Measurements from ENCODE around the gene SLC9A3. TPM values are rescaled to one million over a fixed set of nuclear protein-coding genes. Genes with fewer than 3 reads are reported as not detected.

The SLC9A3 gene
- total and polyA plus RNA-seq, 2 of the 13 experiments (the other 11 are each of a cell fraction or from before 2014, with no cell fraction given): 1.5 to 1.8 TPM

- TF ChIP-seq, protein P1, sequence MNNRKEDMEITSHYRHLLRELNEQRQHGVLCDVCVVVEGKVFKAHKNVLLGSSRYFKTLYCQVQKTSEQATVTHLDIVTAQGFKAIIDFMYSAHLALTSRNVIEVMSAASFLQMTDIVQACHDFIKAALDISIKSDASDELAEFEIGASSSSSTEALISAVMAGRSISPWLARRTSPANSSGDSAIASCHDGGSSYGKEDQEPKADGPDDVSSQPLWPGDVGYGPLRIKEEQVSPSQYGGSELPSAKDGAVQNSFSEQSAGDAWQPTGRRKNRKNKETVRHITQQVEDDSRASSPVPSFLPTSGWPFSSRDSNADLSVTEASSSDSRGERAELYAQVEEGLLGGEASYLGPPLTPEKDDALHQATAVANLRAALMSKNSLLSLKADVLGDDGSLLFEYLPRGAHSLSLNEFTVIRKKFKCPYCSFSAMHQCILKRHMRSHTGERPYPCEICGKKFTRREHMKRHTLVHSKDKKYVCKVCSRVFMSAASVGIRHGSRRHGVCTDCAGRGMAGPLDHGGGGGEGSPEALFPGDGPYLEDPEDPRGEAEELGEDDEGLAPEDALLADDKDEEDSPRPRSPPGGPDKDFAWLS (CRISPR knock-in tag; IDR thresholded peaks at IDR 0.05; ENCODE audit: borderline replicate concordance): no peak
- no peak for TF ChIP-seq DNMT1 (CRISPR knock-in tag; IDR thresholded peaks at IDR 0.05)
- TF ChIP-seq DMTF1 (CRISPR knock-in tag; IDR thresholded peaks at IDR 0.05): no peak
- TF ChIP-seq ISX (CRISPR knock-in tag; conservative IDR thresholded peaks at IDR 0.05): no peak
- no peak for TF ChIP-seq ZFP36L2 (CRISPR knock-in tag; IDR thresholded peaks at IDR 0.05)
- no peak; the same call in 1 of the 2 replicates for TF ChIP-seq PHF20 (CRISPR knock-in tag; IDR thresholded peaks at IDR 0.05)
- peak; percentile 45; the same call in 1 of the 2 replicates for TF ChIP-seq TBX2 (CRISPR knock-in tag; IDR thresholded peaks at IDR 0.05; ENCODE audit: borderline replicate concordance)
- TF ChIP-seq RXRA (CRISPR knock-in tag; IDR thresholded peaks at IDR 0.05): peak; percentile 85
- TF ChIP-seq, protein P2, sequence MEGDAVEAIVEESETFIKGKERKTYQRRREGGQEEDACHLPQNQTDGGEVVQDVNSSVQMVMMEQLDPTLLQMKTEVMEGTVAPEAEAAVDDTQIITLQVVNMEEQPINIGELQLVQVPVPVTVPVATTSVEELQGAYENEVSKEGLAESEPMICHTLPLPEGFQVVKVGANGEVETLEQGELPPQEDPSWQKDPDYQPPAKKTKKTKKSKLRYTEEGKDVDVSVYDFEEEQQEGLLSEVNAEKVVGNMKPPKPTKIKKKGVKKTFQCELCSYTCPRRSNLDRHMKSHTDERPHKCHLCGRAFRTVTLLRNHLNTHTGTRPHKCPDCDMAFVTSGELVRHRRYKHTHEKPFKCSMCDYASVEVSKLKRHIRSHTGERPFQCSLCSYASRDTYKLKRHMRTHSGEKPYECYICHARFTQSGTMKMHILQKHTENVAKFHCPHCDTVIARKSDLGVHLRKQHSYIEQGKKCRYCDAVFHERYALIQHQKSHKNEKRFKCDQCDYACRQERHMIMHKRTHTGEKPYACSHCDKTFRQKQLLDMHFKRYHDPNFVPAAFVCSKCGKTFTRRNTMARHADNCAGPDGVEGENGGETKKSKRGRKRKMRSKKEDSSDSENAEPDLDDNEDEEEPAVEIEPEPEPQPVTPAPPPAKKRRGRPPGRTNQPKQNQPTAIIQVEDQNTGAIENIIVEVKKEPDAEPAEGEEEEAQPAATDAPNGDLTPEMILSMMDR (CRISPR knock-in tag; IDR thresholded peaks at IDR 0.05): no peak
- no peak for TF ChIP-seq PREB (CRISPR knock-in tag; IDR thresholded peaks at IDR 0.05)
- TF ChIP-seq SALL1 (CRISPR knock-in tag; IDR thresholded peaks at IDR 0.05): peak; percentile 66; the same call in 1 of the 2 replicates
- TF ChIP-seq, protein P3, sequence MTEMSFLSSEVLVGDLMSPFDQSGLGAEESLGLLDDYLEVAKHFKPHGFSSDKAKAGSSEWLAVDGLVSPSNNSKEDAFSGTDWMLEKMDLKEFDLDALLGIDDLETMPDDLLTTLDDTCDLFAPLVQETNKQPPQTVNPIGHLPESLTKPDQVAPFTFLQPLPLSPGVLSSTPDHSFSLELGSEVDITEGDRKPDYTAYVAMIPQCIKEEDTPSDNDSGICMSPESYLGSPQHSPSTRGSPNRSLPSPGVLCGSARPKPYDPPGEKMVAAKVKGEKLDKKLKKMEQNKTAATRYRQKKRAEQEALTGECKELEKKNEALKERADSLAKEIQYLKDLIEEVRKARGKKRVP (CRISPR knock-in tag; IDR thresholded peaks at IDR 0.05): no peak
- TF ChIP-seq ZNF260 (CRISPR knock-in tag; IDR thresholded peaks at IDR 0.05; ENCODE audit: borderline replicate concordance, low read depth): no peak
- TF ChIP-seq ZFY (CRISPR knock-in tag; IDR thresholded peaks at IDR 0.05): no peak
- no peak for TF ChIP-seq NFRKB (IDR thresholded peaks at IDR 0.05)
- no peak for TF ChIP-seq ZNF775 (CRISPR knock-in tag; IDR thresholded peaks at IDR 0.05; ENCODE audit: borderline replicate concordance)
- no peak for TF ChIP-seq MXD3 (CRISPR knock-in tag; IDR thresholded peaks at IDR 0.05)
- TF ChIP-seq CENPX (CRISPR knock-in tag; IDR thresholded peaks at IDR 0.05): no peak
- no peak for TF ChIP-seq ESRRA (CRISPR knock-in tag; IDR thresholded peaks at IDR 0.05; ENCODE audit: low read depth)
- TF ChIP-seq ZNF263 (CRISPR knock-in tag; IDR thresholded peaks at IDR 0.05): 0 out of 2 replicates have a peak, but pooled peaks have one; percentile 13
- no peak for TF ChIP-seq ZFX (CRISPR knock-in tag; IDR thresholded peaks at IDR 0.05; ENCODE audit: low read depth)
- TF ChIP-seq MEIS1 (CRISPR knock-in tag; IDR thresholded peaks at IDR 0.05; ENCODE audit: borderline replicate concordance): no peak
- TF ChIP-seq ONECUT2 (CRISPR knock-in tag; IDR thresholded peaks at IDR 0.05): no peak
Measured at GRCh38 chr5:556909-557441, 32.7 kb upstream of the SLC9A3 start (continued).

All from HepG2 (cell line).